ENCODE results near the gene PIGP.

DNA sequence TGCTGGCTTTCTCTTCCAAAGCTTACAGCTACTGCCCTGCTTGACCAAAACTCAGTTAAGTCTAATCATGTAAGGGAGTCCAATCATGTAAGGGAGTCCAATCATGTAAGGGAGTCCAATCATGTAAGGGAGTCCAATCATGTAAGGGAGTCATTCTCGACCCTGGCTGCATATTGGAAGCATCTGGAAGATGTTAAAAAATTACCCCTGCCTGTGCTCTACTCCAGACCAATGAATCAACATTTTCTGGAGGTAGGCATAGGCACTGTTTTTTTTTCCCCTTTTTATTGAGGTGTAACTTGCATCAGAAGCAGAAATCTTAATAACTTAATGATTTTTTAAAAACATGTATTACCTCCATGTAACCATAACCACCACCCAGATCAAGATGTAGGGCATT is 9.4 kb downstream of the PIGP start:
- TF ChIP-seq CTCF (IDR thresholded peaks at IDR 0.05 in 4 of 5, conservative IDR thresholded peaks at IDR 0.05 in 1 of 5), result no peak
- no peak for TF ChIP-seq POLR2A (IDR thresholded peaks at IDR 0.05)

All from gastrocnemius medialis (tissue), 4 donors.